K562 (cell line): ENCODE data around the gene PRPF6. TPM values are rescaled to one million over a fixed set of nuclear protein-coding genes. Genes with fewer than 3 reads are reported as not detected.

Experiments
- ATAC-seq: fragments of 200-7000 bp; cut with Tn5 transposase; 3 replicates; pipeline ENCODE4 v1.9.1; 2020; ENCODE audit warnings: moderate library complexity
- BruUV-seq: library from RNA; stranded (reverse); fragments of 400-500 nt; replicated peaks from 2 replicates; lab custom pipeline; 2021; lab: Mats Ljungman, UMichigan
- CTCF ChIA-PET: fragments of 300-600 bp; formaldehyde crosslinking; extraction: SDS; loops from one replicate; lab custom pipeline; 2021; ENCODE audit warnings: low intra/inter-chr PET ratio; lab: Yijun Ruan, JAX
- POLR2A ChIA-PET: fragments of 300-600, 350-650 bp; sonication (Branson Sonifier 250); formaldehyde crosslinking; extraction: SDS; loops from one replicate; lab custom pipeline; 2021; ENCODE audit warnings: antibody characterized with exemption, inconsistent platforms; lab: Yijun Ruan, JAX
- DNase-seq, 4 experiments: peaks; one replicate each; pipeline versions ENCODE4 v3.0.0 to v3.0.0-alpha.2; 2011 to 2018; ENCODE audit warnings: low spot score in 3 of 4, mixed read lengths in 3 of 4; ENCODE audit errors: extremely low read depth in 1 of 4
- FAIRE-seq: peaks from 2 replicates; lab custom pipeline; 2011; peaks lifted over from hg19 to GRCh38; lab: Jason Lieb, UNC
- H2AFZ ChIP-seq: 2 replicates; pipeline ENCODE4 v1.6.0; 2011; ENCODE audit warnings: low read depth, low read length, control low read depth, inconsistent platforms
- H3K27ac ChIP-seq: fragments of 200-600 bp; 3 replicates; pipeline ENCODE4 v1.8.0; 2011; ENCODE audit warnings: low read depth, mild to moderate bottlenecking, control low read depth, inconsistent platforms, low read length, moderate library complexity, mixed read lengths; ENCODE audit errors: extremely low read depth
- H3K27me3 ChIP-seq, 2 experiments: fragments of 300-600 bp in 1 of 2; 2 replicates in 1 of 2; 3 replicates in 1 of 2; pipeline versions ENCODE4 v1.6.0 to v1.8.0; 2011; ENCODE audit warnings: inconsistent platforms in 2 of 2, low read length in 2 of 2, mild to moderate bottlenecking in 1 of 2, mixed read lengths in 1 of 2, moderate library complexity in 1 of 2; ENCODE audit not compliant: control insufficient read depth in 2 of 2, insufficient read depth in 2 of 2
- H3K36me3 ChIP-seq: fragments of 300-600 bp; 3 replicates; pipeline ENCODE4 v1.8.0; 2011; ENCODE audit warnings: mild to moderate bottlenecking, low read length, inconsistent platforms; ENCODE audit not compliant: control insufficient read depth, insufficient read depth
- H3K4me1 ChIP-seq, 2 experiments: fragments of 200-600 bp in 1 of 2; replicated peaks in 1 of 2; 2 replicates in 1 of 2; 3 replicates in 1 of 2; pipeline versions ENCODE4 v1.5.1 to v1.8.0; 2011; ENCODE audit warnings: inconsistent platforms in 2 of 2, low read length in 2 of 2, mild to moderate bottlenecking in 1 of 2, mixed read lengths in 1 of 2, moderate library complexity in 1 of 2; ENCODE audit not compliant: control insufficient read depth in 2 of 2, insufficient read depth in 2 of 2
- H3K4me2 ChIP-seq: 2 replicates; pipeline ENCODE4 v1.6.1; 2011; ENCODE audit warnings: low read length, control low read depth, inconsistent platforms, mixed read lengths; ENCODE audit not compliant: insufficient read depth
- H3K4me3 ChIP-seq: fragments of 200-600 bp; sonication (generic), shearing (Covaris generic); 2 replicates; pipeline ENCODE4 v1.5.1; 2016; ENCODE audit warnings: control low read depth, inconsistent platforms
- H3K79me2 ChIP-seq: fragments of 200-600 bp; 3 replicates; pipeline ENCODE4 v1.8.0; 2011; ENCODE audit warnings: low read length, inconsistent platforms; ENCODE audit not compliant: control insufficient read depth, insufficient read depth
- H3K9ac ChIP-seq, 2 experiments: 2 replicates each; pipeline versions ENCODE4 v1.6.0 to v1.6.1; 2011; ENCODE audit warnings: low read depth in 2 of 2, low read length in 2 of 2, control low read depth in 1 of 2, inconsistent platforms in 1 of 2, mild to moderate bottlenecking in 1 of 2, mixed read lengths in 1 of 2; ENCODE audit not compliant: insufficient read depth in 1 of 2
- H3K9me1 ChIP-seq: one replicate; pipeline ENCODE4 v1.6.0; 2011; ENCODE audit warnings: inconsistent platforms, mild to moderate bottlenecking, low read length, moderate library complexity; ENCODE audit not compliant: control insufficient read depth, insufficient read depth
- H3K9me3 ChIP-seq: replicated peaks from 2 replicates; pipeline ENCODE4 v1.5.1; 2011; ENCODE audit warnings: low read depth, low read length, inconsistent platforms; ENCODE audit not compliant: control insufficient read depth, insufficient read depth
- H4K20me1 ChIP-seq: replicated peaks from 2 replicates; pipeline ENCODE4 v1.6.1; 2011; ENCODE audit warnings: low read length, inconsistent platforms, mixed read lengths; ENCODE audit not compliant: control insufficient read depth, insufficient read depth
- LCOR ChIP-seq: sonication (generic); formaldehyde crosslinking; IDR thresholded peaks from 2 replicates; pipeline ENCODE4 v1.8.0; 2022; ENCODE audit warnings: mild to moderate bottlenecking, missing genetic modification reagents
- POLR2G ChIP-seq: fragments of 200-400 bp; formaldehyde crosslinking; IDR thresholded peaks from 2 replicates; pipeline ENCODE4 v1.6.1; 2017; ENCODE audit warnings: low read depth, mild to moderate bottlenecking, antibody characterized with exemption, low read length, moderate library complexity
- RFX1 ChIP-seq: fragments of 450-650 bp; IDR thresholded peaks from 2 replicates; pipeline ENCODE4 v1.6.1; 2016; ENCODE audit warnings: mild to moderate bottlenecking, moderate library complexity
- SMAD1 ChIP-seq: fragments of 150-350 bp; IDR thresholded peaks from 2 replicates; pipeline ENCODE4 v1.6.1; 2014; ENCODE audit warnings: low read length, low read depth; ENCODE audit not compliant: partially characterized antibody
- ZSCAN29 ChIP-seq: fragments of 450-650 bp; IDR thresholded peaks from 2 replicates; pipeline ENCODE4 v1.6.1; 2017
- WGBS: fragments of 100-300 bp; shearing (Covaris generic); methylation state at CpG from one replicate; pipeline ENCODE4 v1.1.6; 2016; ENCODE audit warnings: low coverage, mixed read lengths; ENCODE audit not compliant: insufficient coverage; ENCODE audit errors: missing lambda C conversion rate; 5-methylcytosine and 5-hydroxymethylcytosine counted together
- in situ Hi-C: fragments of 300-500 bp; cut with MboI; formaldehyde crosslinking; loops from 4 replicates; pipeline ENCODE4 v1.15.0; 2018; ENCODE audit warnings: inconsistent platforms, mixed read lengths
- intact Hi-C: fragments of 100-400 bp; cut with micrococcal nuclease; formaldehyde crosslinking; loops from 2 replicates; pipeline ENCODE4 v1.14.2; 2022
- polyA plus RNA-seq, 8 experiments: library from polyadenylated mRNA; depleted of rRNA in 4 of 8; stranded (reverse) in 5 of 8; unstranded in 3 of 8; fragments of >200 nt; fragmentation: Nextera tagmentation in 2 of 8; fragmentation: Illumina TruSeq in 1 of 8; extraction: Ambion mirVana in 2 of 8; extraction: Trizol in 1 of 8; gene quantifications; 2 replicates each; pipeline versions ENCODE4 v1.2.1 to v1.2.3, GENCODE V29; 2011 to 2014; ENCODE audit warnings: inconsistent platforms in 1 of 8, missing spikeins in 1 of 8
- total RNA-seq, 7 experiments: library from RNA; depleted of rRNA in 6 of 7; stranded (reverse); fragments of >200 nt in 6 of 7; fragmentation: Illumina TruSeq in 2 of 7; extraction: Trizol in 2 of 7; gene quantifications; 2 replicates each; pipeline versions ENCODE4 v1.2.1 to v1.2.3, GENCODE V29; 2011 to 2021; ENCODE audit warnings: low replicate concordance in 1 of 7

The PRPF6 gene
- total and polyA plus RNA-seq, 9 of the 15 experiments (the other 6 are each of a cell fraction or from before 2014, with no cell fraction given), result 4.2 to 83.2 (median 59.9) TPM

DNA sequence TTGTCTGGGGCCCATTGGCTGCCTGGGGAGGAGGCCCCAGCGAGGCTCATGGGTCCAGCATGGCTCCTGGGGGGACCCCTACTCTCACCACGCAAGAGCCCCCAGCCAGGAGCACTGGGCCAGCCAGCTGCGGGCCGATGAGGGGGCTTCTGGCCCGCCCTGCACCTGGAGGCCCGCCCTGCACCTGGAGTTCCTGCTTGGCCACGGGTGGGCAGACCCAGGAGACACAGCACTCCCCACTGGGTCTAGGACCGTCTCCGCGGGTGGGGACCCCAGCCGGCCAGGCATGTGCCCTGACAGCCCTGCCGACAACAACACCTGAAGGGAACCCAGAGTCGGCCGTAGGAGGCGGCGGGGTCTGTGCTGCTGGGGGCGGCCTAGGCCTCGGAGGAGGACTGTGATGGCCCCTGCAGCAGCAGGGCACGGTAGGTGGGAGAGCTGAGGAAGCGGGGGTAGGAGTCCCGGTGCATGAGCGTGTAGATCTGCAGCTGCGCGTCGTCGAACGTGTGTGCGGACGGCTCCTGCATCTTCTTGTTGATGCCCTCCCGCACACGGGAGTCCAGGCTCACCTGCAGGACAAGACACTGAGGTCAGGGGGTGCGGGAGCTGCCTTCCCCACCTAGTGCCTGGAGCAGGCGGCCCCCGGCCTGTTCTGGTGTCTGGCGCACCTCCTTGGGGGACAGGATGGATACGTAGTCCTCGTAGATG, 92.7 kb downstream of the PRPF6 start:
- peak overlapping the region in 1 of 2 experiments; percentile 68; a peak in 2 of 4 replicates for H3K9ac ChIP-seq
- H3K4me1 ChIP-seq, result peaks cover 10 to 83% of the 10 kb centered on the region in 2 experiments; a peak in 4 of 5 replicates
- ATAC-seq, result no peak
- no peaks in the 10 kb centered on the region for H3K27me3 ChIP-seq
- no peak for FAIRE-seq
- H4K20me1 ChIP-seq, result no peaks in the 10 kb centered on the region
- TF ChIP-seq LCOR (CRISPR knock-in tag), result no peak
- TF ChIP-seq POLR2G, result peak; percentile 45
- TF ChIP-seq ZSCAN29, result no peak
- TF ChIP-seq SMAD1, result no peak
- TF ChIP-seq RFX1, result no peak
- in situ Hi-C loops (no loop called here), intact Hi-C loops (no loop called here)
- no peak overlapping the region for H3K4me2 ChIP-seq
- ChIA-PET CTCF (no interaction called here), POLR2A (interaction anchor here (0.9 to 1.5 kb wide), 4 partner anchors 9 to 14 kb away, joined by 3 to 4 read pairs (median 4); partner anchors contain the start of gene LKAAEAR1)
- no peak for DNase-seq
- H2AFZ ChIP-seq, result no peak overlapping the region
- H3K79me2 ChIP-seq, result peaks cover 4% of the 10 kb centered on the region; the same call in 2 of the 3 replicates
- WGBS, result 91% methylated on average over 27 of the region's 37 CpGs
- no peaks in the 10 kb centered on the region for H3K9me3 ChIP-seq
- peaks cover 8% of the 10 kb centered on the region; the same call in 1 of the 3 replicates for H3K36me3 ChIP-seq
- H3K27ac ChIP-seq, result no peak overlapping the region
- H3K9me1 ChIP-seq, result no peaks in the 10 kb centered on the region
- no TSS peak for BruUV-seq
- H3K4me3 ChIP-seq, result no peak overlapping the region
